DOHH2 (cell line): ENCODE data around the gene SNRK.
"Not testable (repeated sequence)": the region's sequence is repeated elsewhere in the genome, so short reads cannot be mapped to it uniquely, and the experiment has no call there.

ENCODE experiments used
- H3F3A ChIP-seq: fragments of 200-600 bp; sonication (generic), shearing (Covaris generic); 2 replicates; pipeline ENCODE4 v1.6.0; 2016; ENCODE audit warnings: antibody characterized with exemption, mild to moderate bottlenecking; ENCODE audit not compliant: control insufficient read depth, insufficient read depth
- H3K27ac ChIP-seq: fragments of 200-600 bp; sonication (generic); 2 replicates; pipeline ENCODE4 v1.5.1; 2014; ENCODE audit warnings: low read depth, mild to moderate bottlenecking, low read length, moderate library complexity
- H3K27me3 ChIP-seq: fragments of 200-600 bp; sonication (generic); 2 replicates; pipeline ENCODE4 v1.6.1; 2014; ENCODE audit warnings: mild to moderate bottlenecking, low read length, mixed read lengths; ENCODE audit not compliant: control insufficient read depth
- H3K36me3 ChIP-seq: fragments of 200-600 bp; sonication (generic); 2 replicates; pipeline ENCODE4 v1.6.1; 2014; ENCODE audit warnings: mild to moderate bottlenecking, low read length, moderate library complexity, mixed read lengths; ENCODE audit not compliant: control insufficient read depth
- H3K4me1 ChIP-seq: fragments of 200-600 bp; sonication (generic); 2 replicates; pipeline ENCODE4 v1.6.1; 2014; ENCODE audit warnings: mild to moderate bottlenecking, low read length, mixed read lengths; ENCODE audit not compliant: control insufficient read depth
- H3K4me2 ChIP-seq: fragments of 200-600 bp; sonication (generic); 2 replicates; pipeline ENCODE4 v1.6.0; 2014; ENCODE audit warnings: mild to moderate bottlenecking, low read length, moderate library complexity
- H3K4me3 ChIP-seq: fragments of 200-600 bp; sonication (generic); 2 replicates; pipeline ENCODE4 v1.5.1; 2014; ENCODE audit warnings: mild to moderate bottlenecking, low read length, mixed read lengths
- H3K79me2 ChIP-seq: fragments of 200-600 bp; sonication (generic); 2 replicates; pipeline ENCODE4 v1.6.1; 2014; ENCODE audit warnings: mild to moderate bottlenecking, low read length, mixed read lengths; ENCODE audit not compliant: control insufficient read depth
- H3K9me2 ChIP-seq: fragments of 200-600 bp; sonication (generic); replicated peaks from 2 replicates; pipeline ENCODE4 v1.6.1; 2014; ENCODE audit warnings: mild to moderate bottlenecking, low read length, mixed read lengths; ENCODE audit not compliant: control insufficient read depth
- H3K9me3 ChIP-seq: fragments of 200-600 bp; sonication (generic); 2 replicates; pipeline ENCODE4 v1.6.1; 2014; ENCODE audit warnings: antibody characterized with exemption, low read length, mixed read lengths; ENCODE audit not compliant: control insufficient read depth, insufficient read depth
- H4K20me1 ChIP-seq: fragments of 200-600 bp; sonication (generic); 2 replicates; pipeline ENCODE4 v1.6.0; 2014; ENCODE audit warnings: low read depth, mild to moderate bottlenecking, antibody characterized with exemption, low read length, moderate library complexity; ENCODE audit not compliant: control insufficient read depth, insufficient read depth
- EZH2phosphoT487 ChIP-seq: fragments of 200-600 bp; sonication (generic); IDR thresholded peaks from 2 replicates; pipeline ENCODE4 v1.6.1; 2017; ENCODE audit warnings: borderline replicate concordance, mild to moderate bottlenecking, antibody characterized with exemption, low read length, moderate library complexity, mixed read lengths
- TF ChIP-seq, protein P1 (sequence below): fragments of 200-600 bp; sonication (generic); IDR thresholded peaks from one replicate; pipeline ENCODE4 v1.5.1; 2014; ENCODE audit warnings: antibody characterized with exemption, mild to moderate bottlenecking, low read depth, low read length; ENCODE audit not compliant: poor library complexity, severe bottlenecking

SNRK gene

GRCh38 chr3:43353923-43354670 is 67.8 kb downstream of the SNRK start:
- no peak overlapping the region for H3K4me3 ChIP-seq
- H3K36me3 ChIP-seq, result peaks cover 13% of the 10 kb centered on the region
- peaks cover 7% of the 10 kb centered on the region; the same call in 1 of the 2 replicates for H3K9me3 ChIP-seq
- H4K20me1 ChIP-seq, result no peaks in the 10 kb centered on the region
- H3K4me2 ChIP-seq, result no peak overlapping the region
- no peak for TF ChIP-seq EZH2phosphoT487
- TF ChIP-seq, protein P1, sequence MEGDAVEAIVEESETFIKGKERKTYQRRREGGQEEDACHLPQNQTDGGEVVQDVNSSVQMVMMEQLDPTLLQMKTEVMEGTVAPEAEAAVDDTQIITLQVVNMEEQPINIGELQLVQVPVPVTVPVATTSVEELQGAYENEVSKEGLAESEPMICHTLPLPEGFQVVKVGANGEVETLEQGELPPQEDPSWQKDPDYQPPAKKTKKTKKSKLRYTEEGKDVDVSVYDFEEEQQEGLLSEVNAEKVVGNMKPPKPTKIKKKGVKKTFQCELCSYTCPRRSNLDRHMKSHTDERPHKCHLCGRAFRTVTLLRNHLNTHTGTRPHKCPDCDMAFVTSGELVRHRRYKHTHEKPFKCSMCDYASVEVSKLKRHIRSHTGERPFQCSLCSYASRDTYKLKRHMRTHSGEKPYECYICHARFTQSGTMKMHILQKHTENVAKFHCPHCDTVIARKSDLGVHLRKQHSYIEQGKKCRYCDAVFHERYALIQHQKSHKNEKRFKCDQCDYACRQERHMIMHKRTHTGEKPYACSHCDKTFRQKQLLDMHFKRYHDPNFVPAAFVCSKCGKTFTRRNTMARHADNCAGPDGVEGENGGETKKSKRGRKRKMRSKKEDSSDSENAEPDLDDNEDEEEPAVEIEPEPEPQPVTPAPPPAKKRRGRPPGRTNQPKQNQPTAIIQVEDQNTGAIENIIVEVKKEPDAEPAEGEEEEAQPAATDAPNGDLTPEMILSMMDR, result no peak
- no peaks in the 10 kb centered on the region for H3K79me2 ChIP-seq
- H3K27me3 ChIP-seq, result no peaks in the 10 kb centered on the region
- H3K4me1 ChIP-seq, result no peaks in the 10 kb centered on the region
- H3K9me2 ChIP-seq, result no peaks in the 10 kb centered on the region
- no peaks in the 10 kb centered on the region for H3F3A ChIP-seq
- H3K27ac ChIP-seq, result no peak overlapping the region

DNA sequence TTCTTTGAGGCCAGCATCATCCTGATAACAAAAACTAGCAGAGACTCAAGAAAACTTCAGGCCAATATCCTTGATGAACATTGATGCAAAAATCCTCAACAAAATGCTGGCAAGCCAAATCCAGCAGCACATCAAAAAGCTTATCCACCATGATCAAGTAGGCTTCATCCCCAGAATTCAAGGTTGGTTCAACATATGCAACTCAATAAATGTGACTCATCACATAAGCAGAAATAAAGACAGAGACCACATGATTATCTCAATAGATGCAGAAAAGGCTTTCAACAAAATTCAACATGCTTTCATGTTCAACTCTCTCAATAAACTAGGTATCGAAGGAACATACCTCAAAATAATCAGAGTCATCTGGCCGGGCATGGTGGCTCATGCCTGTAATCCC is 69.7 kb downstream of the SNRK start:
- H3K36me3 ChIP-seq, H3K27ac ChIP-seq, H3F3A ChIP-seq, H3K79me2 ChIP-seq, H4K20me1 ChIP-seq, H3K27me3 ChIP-seq, H3K9me2 ChIP-seq, H3K4me1 ChIP-seq, H3K4me3 ChIP-seq, H3K9me3 ChIP-seq, H3K4me2 ChIP-seq: not testable (repeated sequence)

DNA sequence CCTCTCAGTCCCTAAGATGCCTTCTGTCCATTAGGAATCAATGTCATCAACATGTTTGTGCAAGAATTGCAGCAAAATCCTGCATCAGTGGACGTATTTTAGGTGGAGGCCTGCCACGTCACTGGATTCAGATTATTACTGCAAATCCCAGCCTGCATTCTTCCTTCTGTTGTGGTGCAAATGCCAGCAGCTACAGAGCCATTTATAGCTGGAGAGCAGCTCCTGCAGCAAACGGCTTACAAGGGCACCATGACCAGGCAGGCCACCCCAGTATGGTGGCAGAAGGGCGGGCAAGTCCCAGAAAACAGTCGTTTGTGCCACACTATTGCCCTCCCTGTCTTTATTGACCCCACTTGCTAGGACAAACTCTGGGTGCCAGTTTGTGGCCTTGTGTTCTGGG is 74.7 kb downstream of the SNRK start:
- Histone ChIP-seq H3K79me2 (no peaks in the 10 kb centered on the region), H3K27me3 (no peaks in the 10 kb centered on the region), H3K9me2 (no peaks in the 10 kb centered on the region), H3K4me3 (no peak overlapping the region), H3K4me1 (no peaks in the 10 kb centered on the region), H3K27ac (no peak overlapping the region), H3K9me3 (no peaks in the 10 kb centered on the region), H3K4me2 (no peak overlapping the region), H4K20me1 (no peaks in the 10 kb centered on the region), H3K36me3 (no peaks in the 10 kb centered on the region), H3F3A (no peaks in the 10 kb centered on the region)
- TF ChIP-seq EZH2phosphoT487, result no peak
- TF ChIP-seq, protein P1, result no peak

DNA sequence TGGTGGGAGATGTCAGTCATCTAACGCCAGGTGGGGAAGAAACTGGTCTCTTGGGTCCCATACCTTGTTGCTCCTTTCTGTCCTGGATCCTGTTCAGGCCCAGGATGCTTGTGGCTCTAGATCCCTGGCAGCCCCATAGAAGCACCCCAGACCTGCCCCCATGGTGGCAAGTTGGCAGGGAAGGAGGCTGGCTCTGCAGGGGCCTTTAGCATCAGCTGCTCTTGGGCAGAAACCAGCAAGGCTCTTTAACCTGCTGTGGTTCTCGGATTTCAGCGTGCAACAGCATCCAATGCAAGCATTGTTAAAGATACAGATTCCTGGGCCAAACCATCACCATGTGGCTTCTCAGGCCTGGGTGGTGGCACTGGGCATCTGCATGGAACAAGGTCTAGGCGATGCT is 75.8 kb downstream of the SNRK start:
- no peak overlapping the region for H3K4me3 ChIP-seq
- no peaks in the 10 kb centered on the region for H3K4me1 ChIP-seq
- TF ChIP-seq, protein P1, result no peak
- no peaks in the 10 kb centered on the region for H4K20me1 ChIP-seq
- H3K27me3 ChIP-seq, result no peaks in the 10 kb centered on the region
- H3K27ac ChIP-seq, result no peak overlapping the region
- no peak overlapping the region for H3K4me2 ChIP-seq
- no peaks in the 10 kb centered on the region for H3K79me2 ChIP-seq
- no peaks in the 10 kb centered on the region for H3F3A ChIP-seq
- H3K9me3 ChIP-seq, result no peaks in the 10 kb centered on the region
- no peaks in the 10 kb centered on the region for H3K36me3 ChIP-seq
- no peaks in the 10 kb centered on the region for H3K9me2 ChIP-seq
